ENCODE data around the gene FRAS1.
"Not testable (repeated sequence)": the region's sequence is repeated elsewhere in the genome, so short reads cannot be mapped to it uniquely, and the experiment has no call there.

The FRAS1 gene

GRCh38 chr4:78441756-78442155 lies 384.6 kb downstream of the FRAS1 start:
- no peaks in the 10 kb centered on the region for H3K27me3 ChIP-seq (ENCODE audit: insufficient read depth, low read length)
- H3K4me1 ChIP-seq (ENCODE audit: insufficient read depth, low read length) = no peaks in the 10 kb centered on the region
- H3K9me3 ChIP-seq (ENCODE audit: insufficient read depth, low read depth, low read length) = no peaks in the 10 kb centered on the region
- 90% methylated on average over 2 of the region's 2 CpGs for WGBS
- H3K9ac ChIP-seq (ENCODE audit: low read depth, low read length) = no peak overlapping the region
- no peak overlapping the region for H3K27ac ChIP-seq (ENCODE audit: low read depth, low read length)
- peaks cover 67% of the 10 kb centered on the region for H3K36me3 ChIP-seq (ENCODE audit: insufficient read depth, low read length)
- no peak overlapping the region for H3K4me3 ChIP-seq (ENCODE audit: low read length)

GRCh38 chr4:78446619-78447018 lies 389.5 kb downstream of the FRAS1 start:
- Histone ChIP-seq H3K4me3 (ENCODE audit: low read length) (no peak overlapping the region), H3K27me3 (ENCODE audit: insufficient read depth, low read length) (no peaks in the 10 kb centered on the region), H3K4me1 (ENCODE audit: insufficient read depth, low read length) (no peaks in the 10 kb centered on the region), H3K9me3 (ENCODE audit: insufficient read depth, low read depth, low read length) (no peaks in the 10 kb centered on the region), H3K9ac (ENCODE audit: low read depth, low read length) (no peak overlapping the region), H3K27ac (ENCODE audit: low read depth, low read length) (no peak overlapping the region), H3K36me3 (ENCODE audit: insufficient read depth, low read length) (peaks cover 85% of the 10 kb centered on the region)
- WGBS = 98% methylated on average over 5 of the region's 5 CpGs

GRCh38 chr4:78451407-78451806 lies 394.3 kb downstream of the FRAS1 start:
- Histone ChIP-seq H3K36me3 (ENCODE audit: insufficient read depth, low read length) (peaks cover 90% of the 10 kb centered on the region), H3K27ac (ENCODE audit: low read depth, low read length) (no peak overlapping the region), H3K9ac (ENCODE audit: low read depth, low read length) (no peak overlapping the region), H3K27me3 (ENCODE audit: insufficient read depth, low read length) (no peaks in the 10 kb centered on the region), H3K4me3 (ENCODE audit: low read length) (no peak overlapping the region), H3K4me1 (ENCODE audit: insufficient read depth, low read length) (no peaks in the 10 kb centered on the region), H3K9me3 (ENCODE audit: insufficient read depth, low read depth, low read length) (no peaks in the 10 kb centered on the region)
- 83% methylated on average over 3 of the region's 3 CpGs for WGBS

- H3K9ac ChIP-seq (ENCODE audit: low read depth, low read length) = no peak overlapping the region
- no peak overlapping the region for H3K4me3 ChIP-seq (ENCODE audit: low read length)
- H3K9me3 ChIP-seq (ENCODE audit: insufficient read depth, low read depth, low read length) = no peaks in the 10 kb centered on the region
- H3K27ac ChIP-seq (ENCODE audit: low read depth, low read length) = no peak overlapping the region
- no peaks in the 10 kb centered on the region for H3K4me1 ChIP-seq (ENCODE audit: insufficient read depth, low read length)
- H3K36me3 ChIP-seq (ENCODE audit: insufficient read depth, low read length) = peaks cover 89% of the 10 kb centered on the region
- no peaks in the 10 kb centered on the region for H3K27me3 ChIP-seq (ENCODE audit: insufficient read depth, low read length)
- 89% methylated on average over 3 of the region's 3 CpGs for WGBS
Measured at GRCh38 chr4:78454016-78454415, 396.9 kb downstream of the FRAS1 start.

GRCh38 chr4:78457751-78458150 lies 400.6 kb downstream of the FRAS1 start:
- no peak overlapping the region for H3K27ac ChIP-seq (ENCODE audit: low read depth, low read length)
- peaks cover 79% of the 10 kb centered on the region for H3K36me3 ChIP-seq (ENCODE audit: insufficient read depth, low read length)
- no peak overlapping the region for H3K4me3 ChIP-seq (ENCODE audit: low read length)
- WGBS = 76% methylated on average over 3 of the region's 3 CpGs
- no peaks in the 10 kb centered on the region for H3K4me1 ChIP-seq (ENCODE audit: insufficient read depth, low read length)
- H3K9me3 ChIP-seq (ENCODE audit: insufficient read depth, low read depth, low read length) = no peaks in the 10 kb centered on the region
- H3K9ac ChIP-seq (ENCODE audit: low read depth, low read length) = no peak overlapping the region
- H3K27me3 ChIP-seq (ENCODE audit: insufficient read depth, low read length) = no peaks in the 10 kb centered on the region

- no peak overlapping the region for H3K4me3 ChIP-seq (ENCODE audit: low read length)
- H3K9me3 ChIP-seq (ENCODE audit: insufficient read depth, low read depth, low read length) = no peaks in the 10 kb centered on the region
- H3K4me1 ChIP-seq (ENCODE audit: insufficient read depth, low read length) = no peaks in the 10 kb centered on the region
- H3K27ac ChIP-seq (ENCODE audit: low read depth, low read length) = no peak overlapping the region
- no peak overlapping the region for H3K9ac ChIP-seq (ENCODE audit: low read depth, low read length)
- H3K36me3 ChIP-seq (ENCODE audit: insufficient read depth, low read length) = peaks cover 78% of the 10 kb centered on the region
- H3K27me3 ChIP-seq (ENCODE audit: insufficient read depth, low read length) = no peaks in the 10 kb centered on the region
Measured at GRCh38 chr4:78459327-78459726, 402.2 kb downstream of the FRAS1 start.

- no peak overlapping the region for H3K27ac ChIP-seq (ENCODE audit: low read depth, low read length)
- WGBS = 97% methylated on average over 3 of the region's 3 CpGs
- no peaks in the 10 kb centered on the region for H3K9me3 ChIP-seq (ENCODE audit: insufficient read depth, low read depth, low read length)
- H3K4me3 ChIP-seq (ENCODE audit: low read length) = no peak overlapping the region
- no peaks in the 10 kb centered on the region for H3K27me3 ChIP-seq (ENCODE audit: insufficient read depth, low read length)
- H3K36me3 ChIP-seq (ENCODE audit: insufficient read depth, low read length) = peaks cover 82% of the 10 kb centered on the region
- H3K9ac ChIP-seq (ENCODE audit: low read depth, low read length) = no peak overlapping the region
- H3K4me1 ChIP-seq (ENCODE audit: insufficient read depth, low read length) = no peaks in the 10 kb centered on the region
Measured at GRCh38 chr4:78460368-78460767, 403.2 kb downstream of the FRAS1 start.

- no peak overlapping the region for H3K27ac ChIP-seq (ENCODE audit: low read depth, low read length)
- 88% methylated on average over 7 of the region's 7 CpGs for WGBS
- H3K4me3 ChIP-seq (ENCODE audit: low read length) = no peak overlapping the region
- H3K9ac ChIP-seq (ENCODE audit: low read depth, low read length) = no peak overlapping the region
- peaks cover 83% of the 10 kb centered on the region for H3K36me3 ChIP-seq (ENCODE audit: insufficient read depth, low read length)
- no peaks in the 10 kb centered on the region for H3K27me3 ChIP-seq (ENCODE audit: insufficient read depth, low read length)
- H3K9me3 ChIP-seq (ENCODE audit: insufficient read depth, low read depth, low read length) = no peaks in the 10 kb centered on the region
- no peaks in the 10 kb centered on the region for H3K4me1 ChIP-seq (ENCODE audit: insufficient read depth, low read length)
Measured at GRCh38 chr4:78464265-78464664, 407.1 kb downstream of the FRAS1 start.

- not testable (repeated sequence) for H3K9ac ChIP-seq (ENCODE audit: low read depth, low read length); H3K4me1 ChIP-seq (ENCODE audit: insufficient read depth, low read length); H3K9me3 ChIP-seq (ENCODE audit: insufficient read depth, low read depth, low read length); H3K27ac ChIP-seq (ENCODE audit: low read depth, low read length); H3K27me3 ChIP-seq (ENCODE audit: insufficient read depth, low read length); H3K4me3 ChIP-seq (ENCODE audit: low read length)
- WGBS = 100% methylated on average over 1 of the region's 1 CpG
- H3K36me3 ChIP-seq (ENCODE audit: insufficient read depth, low read length) = peaks cover 90% of the 10 kb centered on the region
Measured at GRCh38 chr4:78467223-78467622, 410.1 kb downstream of the FRAS1 start.

GRCh38 chr4:78468272-78468671 lies 411.1 kb downstream of the FRAS1 start:
- no peak overlapping the region for H3K4me3 ChIP-seq (ENCODE audit: low read length)
- H3K9me3 ChIP-seq (ENCODE audit: insufficient read depth, low read depth, low read length) = no peaks in the 10 kb centered on the region
- peaks cover 95% of the 10 kb centered on the region for H3K36me3 ChIP-seq (ENCODE audit: insufficient read depth, low read length)
- no peak overlapping the region for H3K9ac ChIP-seq (ENCODE audit: low read depth, low read length)
- 93% methylated on average over 3 of the region's 3 CpGs for WGBS
- no peak overlapping the region for H3K27ac ChIP-seq (ENCODE audit: low read depth, low read length)
- H3K27me3 ChIP-seq (ENCODE audit: insufficient read depth, low read length) = no peaks in the 10 kb centered on the region
- H3K4me1 ChIP-seq (ENCODE audit: insufficient read depth, low read length) = no peaks in the 10 kb centered on the region

- H3K36me3 ChIP-seq (ENCODE audit: insufficient read depth, low read length) = peaks cover 86% of the 10 kb centered on the region
- H3K27me3 ChIP-seq (ENCODE audit: insufficient read depth, low read length) = no peaks in the 10 kb centered on the region
- H3K4me3 ChIP-seq (ENCODE audit: low read length) = no peak overlapping the region
- 93% methylated on average over 3 of the region's 3 CpGs for whole genome bisulfite sequencing
- no peaks in the 10 kb centered on the region for H3K9me3 ChIP-seq (ENCODE audit: insufficient read depth, low read depth, low read length)
- H3K4me1 ChIP-seq (ENCODE audit: insufficient read depth, low read length) = no peaks in the 10 kb centered on the region
- no peak overlapping the region for H3K27ac ChIP-seq (ENCODE audit: low read depth, low read length)
- H3K9ac ChIP-seq (ENCODE audit: low read depth, low read length) = no peak overlapping the region
Measured at GRCh38 chr4:78476108-78476704, 419.1 kb downstream of the FRAS1 start.

- no peaks in the 10 kb centered on the region for H3K27me3 ChIP-seq (ENCODE audit: insufficient read depth, low read length)
- no CpG with 5 or more reads among the region's 1 CpG for WGBS
- no peaks in the 10 kb centered on the region for H3K4me1 ChIP-seq (ENCODE audit: insufficient read depth, low read length)
- H3K9ac ChIP-seq (ENCODE audit: low read depth, low read length) = no peak overlapping the region
- H3K36me3 ChIP-seq (ENCODE audit: insufficient read depth, low read length) = peaks cover 86% of the 10 kb centered on the region
- H3K27ac ChIP-seq (ENCODE audit: low read depth, low read length) = no peak overlapping the region
- H3K9me3 ChIP-seq (ENCODE audit: insufficient read depth, low read depth, low read length) = no peaks in the 10 kb centered on the region
- H3K4me3 ChIP-seq (ENCODE audit: low read length) = no peak overlapping the region
Measured at GRCh38 chr4:78477276-78477675, 420.2 kb downstream of the FRAS1 start.

All from HUES64 (cell line).